RCC 7860 (cell line): ENCODE data around the gene ARID5B.
"Not testable (repeated sequence)": the region's sequence is repeated elsewhere in the genome, so short reads cannot be mapped to it uniquely, and the experiment has no call there.

ENCODE experiments used
- DNase-seq: peaks from one replicate; pipeline ENCODE4 v3.0.0-alpha.2; 2015; ENCODE audit warnings: low spot score
- FAIRE-seq: peaks from 2 replicates; lab custom pipeline; 2012; peaks lifted over from hg19 to GRCh38; lab: Jason Lieb, UNC

ARID5B gene

GRCh38 chr10:61964059-61964709 is 62.7 kb downstream of the ARID5B start:
- FAIRE-seq = no peak

DNA sequence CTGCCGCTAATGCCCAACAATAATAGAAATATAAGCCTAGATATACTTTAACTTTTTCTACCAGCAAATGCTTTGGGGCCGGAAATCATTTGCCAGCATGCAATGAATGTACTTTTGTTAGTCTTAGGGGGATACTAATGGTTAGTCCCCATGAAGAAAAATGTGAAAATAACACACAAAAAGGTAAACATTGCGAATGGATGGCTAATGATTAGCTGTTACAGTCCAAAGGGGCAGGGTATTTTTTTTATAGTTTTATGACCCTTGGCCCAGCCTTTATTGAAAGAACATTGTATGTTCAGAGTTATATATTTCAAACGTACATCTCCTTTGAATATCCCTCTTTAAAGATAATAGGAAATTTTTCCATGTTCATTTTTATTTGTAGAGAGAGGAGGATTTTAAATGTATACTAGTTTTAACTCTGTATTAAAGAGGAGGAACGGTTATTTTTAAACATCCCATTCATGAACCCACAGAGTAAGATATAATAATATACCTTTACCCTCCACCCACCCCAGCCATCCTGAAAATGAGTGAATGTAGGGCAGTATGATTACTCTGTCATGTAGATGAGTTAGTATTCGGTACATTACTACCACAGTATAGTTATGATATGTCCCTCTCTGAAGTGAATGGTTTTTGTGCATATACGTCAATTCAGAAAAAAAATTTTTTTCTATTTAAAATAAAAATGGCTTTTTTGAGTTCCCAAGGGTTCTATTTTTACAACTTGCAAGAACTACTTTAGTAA is 63.6 kb downstream of the ARID5B start:
- DNase-seq (no peak), FAIRE-seq (no peak)

More at GRCh38 chr10:61964059-61964709, 62.7 kb downstream of the ARID5B start:
- no peak for DNase-seq

DNA sequence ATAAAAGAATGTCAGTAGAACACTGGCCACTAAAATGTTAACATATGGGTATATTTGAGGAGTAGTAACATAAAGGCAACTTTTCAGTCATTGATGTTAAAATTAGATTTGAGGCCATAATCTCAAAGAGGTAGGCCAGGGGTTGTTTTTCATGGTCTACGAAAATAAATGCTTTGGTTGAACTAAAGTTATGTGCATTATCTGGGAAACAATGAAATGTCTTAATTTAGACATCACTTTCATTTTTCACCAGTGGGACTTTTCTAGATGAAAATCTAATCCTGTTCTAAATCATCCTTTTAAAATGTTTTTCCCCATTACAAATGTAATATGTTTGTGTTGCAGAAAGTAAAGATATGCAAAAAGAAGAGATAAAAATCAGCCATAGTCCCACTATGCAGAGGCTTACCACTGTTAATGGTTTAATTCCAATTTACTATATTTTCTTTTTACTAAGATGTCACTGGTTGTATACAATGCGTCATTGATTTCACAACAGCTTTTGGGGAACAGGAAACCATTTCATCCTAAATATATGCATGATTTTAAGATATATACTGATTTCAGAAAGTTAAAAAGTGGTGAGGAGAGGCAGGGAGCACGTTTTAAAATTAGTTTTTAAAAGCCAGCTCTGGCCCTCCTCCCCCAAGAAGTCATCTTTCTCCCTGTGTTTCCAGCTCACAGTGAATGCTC is 64.3 kb downstream of the ARID5B start:
- DNase-seq (no peak), FAIRE-seq (no peak)

DNA sequence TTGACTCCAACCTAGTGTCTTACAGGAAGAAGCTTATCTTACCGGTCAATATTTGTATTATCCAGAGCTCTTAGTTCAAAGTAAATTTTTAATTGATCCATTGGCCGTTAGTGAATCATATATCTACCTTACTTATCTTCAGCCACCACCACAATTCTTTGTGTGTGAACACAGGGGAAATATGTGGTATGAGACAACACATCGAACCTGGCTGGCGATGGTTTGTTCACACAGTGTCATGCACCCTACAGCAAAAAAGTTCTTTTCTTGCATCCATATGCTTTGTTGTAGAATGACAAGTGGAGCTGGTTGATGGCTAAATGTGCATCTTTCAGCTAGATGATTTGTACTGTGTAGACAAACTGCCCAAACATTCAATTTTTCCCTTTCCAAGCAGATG is 65.8 kb downstream of the ARID5B start:
- DNase-seq = no peak

GRCh38 chr10:61970182-61971002 is 68.9 kb downstream of the ARID5B start:
- FAIRE-seq = no peak

More for the DNA sequence above, 65.8 kb downstream of the ARID5B start:
- FAIRE-seq = no peak

GRCh38 chr10:61971003-61971325 is 69.5 kb downstream of the ARID5B start:
- no peak for FAIRE-seq

More at GRCh38 chr10:61970182-61971002, 68.9 kb downstream of the ARID5B start:
- DNase-seq = no peak

DNA sequence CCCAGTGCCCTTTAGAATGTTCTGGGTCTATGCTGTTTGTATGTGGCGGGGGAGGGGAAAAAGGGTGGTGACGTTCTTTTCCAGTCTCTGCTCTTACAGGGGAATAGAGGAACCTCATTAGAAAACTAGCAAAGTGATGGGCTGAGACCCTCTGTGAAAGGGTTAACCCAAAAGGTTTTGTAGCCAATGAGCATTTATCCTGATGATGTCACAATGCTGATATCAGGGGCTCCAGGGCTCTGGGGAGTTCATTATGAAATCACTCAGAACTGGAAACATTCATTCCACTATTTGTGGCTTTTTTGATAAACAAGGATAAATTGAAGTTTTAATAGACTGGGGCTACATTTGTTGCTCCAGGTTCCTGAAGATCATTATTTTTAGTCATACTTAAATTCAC is 71.7 kb downstream of the ARID5B start:
- FAIRE-seq (no peak), DNase-seq (no peak)

More at GRCh38 chr10:61971003-61971325, 69.5 kb downstream of the ARID5B start:
- DNase-seq = no peak

- DNase-seq (no peak), FAIRE-seq (no peak)
Measured at GRCh38 chr10:61973906-61974305, 72.4 kb downstream of the ARID5B start.

- no peak for DNase-seq
- FAIRE-seq = no peak
Measured at GRCh38 chr10:61974601-61975390, 73.3 kb downstream of the ARID5B start.

DNA sequence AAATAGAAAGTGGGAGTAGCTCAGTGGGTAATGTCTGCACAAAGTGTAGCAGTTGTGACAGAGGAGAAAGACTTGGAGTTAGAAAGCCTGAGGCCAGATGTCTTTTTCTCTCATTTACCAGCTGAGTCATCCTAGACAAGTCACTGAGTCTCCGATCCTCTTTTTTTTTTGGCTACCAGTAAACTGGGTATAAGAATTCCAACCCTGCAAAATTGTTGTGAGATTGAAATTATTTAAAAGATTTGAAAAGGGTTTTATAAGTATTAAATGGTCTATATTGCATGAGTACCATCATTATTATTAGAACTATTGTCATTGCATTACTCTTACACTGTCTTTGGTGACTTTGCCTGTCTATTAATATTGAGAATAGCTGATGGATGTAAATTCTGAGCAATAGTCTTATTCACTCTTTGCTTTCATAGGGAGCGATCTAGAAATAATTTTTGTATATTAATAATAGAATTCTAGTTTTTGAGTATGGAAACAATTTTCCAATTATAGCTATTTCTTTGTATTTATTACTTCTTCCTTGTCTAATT is 74.0 kb downstream of the ARID5B start:
- DNase-seq (peak; percentile 11), FAIRE-seq (peak; percentile 61)

- not testable (repeated sequence) for DNase-seq, FAIRE-seq
Measured at GRCh38 chr10:61976951-61977721, 75.6 kb downstream of the ARID5B start.

DNA sequence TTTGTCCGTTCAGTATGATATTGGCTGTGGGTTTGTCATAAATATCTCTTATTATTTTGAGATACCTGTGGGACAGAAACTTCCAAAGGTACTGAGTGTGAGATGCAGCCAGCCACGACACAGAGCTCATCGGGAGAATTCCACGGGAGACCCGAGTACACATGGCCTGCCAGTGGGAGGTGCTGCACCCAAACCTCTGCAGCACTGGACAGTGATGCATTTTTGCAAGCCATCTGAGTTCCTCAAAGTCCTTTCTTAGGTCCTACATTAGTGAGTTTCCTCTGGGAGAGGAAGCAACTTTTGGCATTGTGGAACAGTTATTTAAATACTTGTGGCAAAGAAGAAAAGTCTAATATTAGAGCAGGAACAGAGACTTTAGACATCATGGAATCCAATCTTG is 77.5 kb downstream of the ARID5B start:
- DNase-seq = no peak
- FAIRE-seq = no peak

- DNase-seq = no peak
- no peak for FAIRE-seq
Measured at GRCh38 chr10:61981460-61981859, 80.0 kb downstream of the ARID5B start.

DNA sequence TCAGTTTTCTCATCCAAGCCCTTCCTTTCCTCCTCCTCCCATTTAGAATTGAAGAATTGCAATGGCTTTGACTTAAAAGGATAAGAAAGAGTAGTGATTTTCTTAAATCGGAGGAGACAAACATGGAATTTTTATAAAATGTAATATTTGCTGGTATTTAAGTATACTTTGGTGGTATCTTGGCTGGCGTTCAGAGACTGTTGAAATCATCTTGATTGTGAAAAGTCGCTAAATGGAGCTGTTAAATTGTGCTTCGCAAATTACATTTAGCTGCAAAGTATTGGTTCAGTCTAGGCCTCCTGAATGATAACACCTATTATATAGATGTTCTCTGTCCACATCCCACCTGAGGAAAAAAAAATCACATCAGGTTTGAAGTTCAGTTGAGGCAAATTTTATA is 81.8 kb downstream of the ARID5B start:
- FAIRE-seq (no peak), DNase-seq (no peak)

GRCh38 chr10:61984803-61985418 is 83.4 kb downstream of the ARID5B start:
- FAIRE-seq = no peak
- no peak for DNase-seq

DNA sequence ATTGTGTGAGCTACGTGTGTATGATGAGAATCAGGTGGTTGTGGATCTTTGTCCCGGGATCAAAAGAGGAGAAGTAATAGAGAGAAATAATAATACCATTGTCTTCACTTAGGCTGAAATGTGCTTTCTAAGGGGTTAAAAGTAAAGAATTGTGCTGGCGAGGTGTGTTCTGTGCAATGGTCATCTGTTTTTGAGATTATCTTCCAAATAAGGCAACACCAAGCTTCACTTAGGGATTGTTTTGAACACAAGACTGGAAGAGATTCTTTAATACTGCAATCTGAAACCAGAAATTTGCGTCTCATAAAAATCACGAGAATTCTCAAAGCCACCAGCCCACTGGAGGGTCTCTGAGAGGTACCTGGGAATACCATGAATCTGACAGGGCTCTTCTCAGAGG is 84.2 kb downstream of the ARID5B start:
- no peak for DNase-seq
- no peak for FAIRE-seq

DNA sequence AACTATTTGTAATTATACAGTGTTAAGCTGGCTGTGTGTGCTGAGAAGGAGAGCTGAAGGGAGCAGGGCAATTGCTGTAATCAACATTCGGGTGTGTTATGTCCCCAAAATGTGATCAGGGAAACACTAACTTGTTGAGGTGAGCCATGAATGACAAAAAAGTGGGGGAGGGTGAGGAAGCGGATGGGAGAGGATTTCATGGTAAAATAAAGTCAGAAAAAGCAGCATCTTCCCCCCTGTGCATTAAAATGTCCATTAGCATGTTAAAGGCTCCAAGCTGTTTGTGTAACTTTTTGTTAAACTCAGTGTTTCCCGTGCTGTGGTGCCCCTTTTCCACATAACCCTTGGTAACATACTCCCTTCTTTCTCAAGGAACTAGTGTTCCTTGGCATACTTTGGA is 84.9 kb downstream of the ARID5B start:
- DNase-seq = no peak
- no peak for FAIRE-seq

- FAIRE-seq = no peak
- no peak for DNase-seq
Measured at GRCh38 chr10:61986788-61987492, 85.4 kb downstream of the ARID5B start.
